ENCODE results near the gene ITPR1. TPM values are rescaled to one million over a fixed set of nuclear protein-coding genes. Genes with fewer than 3 reads are reported as not detected.

The ITPR1 gene
- total and polyA plus RNA-seq, 10 of the 15 experiments (the other 5 are each of a cell fraction or from before 2014, with no cell fraction given), result 12.2 to 239 (median 28.4) TPM

- no peak overlapping the region for H3K9ac ChIP-seq (ENCODE audit: control insufficient read depth, insufficient read depth, low read length)
- H3K27ac ChIP-seq (ENCODE audit: control insufficient read depth, insufficient read depth), result no peak overlapping the region
- H4K20me1 ChIP-seq (ENCODE audit: control insufficient read depth, insufficient read depth), result no peaks in the 10 kb centered on the region
- in situ Hi-C loops (cut with MboI) (no loop called here), intact Hi-C loops (cut with micrococcal nuclease; ENCODE audit: unreplicated experiment) (loop anchor here (5.0 kb wide), 1 partner anchor 104 kb away; no protein-coding TSS in a partner anchor)
- ATAC-seq (peak; percentile 9), DNase-seq (ENCODE audit: low read depth, low spot score) (no peak), FAIRE-seq (no peak)
- 85% methylated on average over 20 of the region's 20 CpGs for WGBS (ENCODE audit: insufficient coverage, insufficient replicate concordance, low lambda C conversion rate, missing lambda C conversion rate)
- TF ChIP-seq RUNX3 (IDR thresholded peaks at IDR 0.05; ENCODE audit: low read length) (peak; percentile 26; the same call in 1 of the 2 replicates), ZNF687 (IDR thresholded peaks at IDR 0.05) (0 out of 2 replicates have a peak, but pooled peaks have one; percentile 25), POLR2A (IDR thresholded peaks at IDR 0.05; ENCODE audit: low read depth, low read length) (peak; percentile 31; the same call in 1 of the 2 replicates), IRF4 (IDR thresholded peaks at IDR 0.05; ENCODE audit: low read depth, low read length) (no peak)
- ChIA-PET POLR2A (interaction anchor here (1.9 to 2.4 kb wide), 2 partner anchors 25 to 49 kb away, joined by 4 to 10 read pairs; no protein-coding TSS in a partner anchor), SMC1A (ENCODE audit: uncharacterized antibody, unreplicated experiment) (interaction anchor here (0.6 to 11.1 kb wide), 16 partner anchors 12 to 229 kb away, joined by 3 to 129 read pairs (median 6); partner anchors contain the start of gene BHLHE40), CTCF (interaction anchor here (0.8 to 3.2 kb wide), 10 partner anchors 12 to 233 kb away, joined by 3 to 26 read pairs (median 5); partner anchors contain the start of gene BHLHE40), RAD21 (ENCODE audit: unreplicated experiment) (interaction anchor here (0.8 to 14.9 kb wide), 5 partner anchors 23 to 200 kb away, joined by 3 to 325 read pairs (median 16); partner anchors contain the start of gene BHLHE40)
- H3K9me3 ChIP-seq (replicated peaks; ENCODE audit: control insufficient read depth, insufficient read depth, low read length), result no peaks in the 10 kb centered on the region; the same call in 2 of the 3 replicates
- peaks cover 21% of the 10 kb centered on the region for H3K4me1 ChIP-seq (ENCODE audit: control insufficient read depth, insufficient read depth, low read length)
- H3K4me3 ChIP-seq, result no peak overlapping the region
- no peak overlapping the region for H2AFZ ChIP-seq (ENCODE audit: control insufficient read depth, low read depth, low read length)
- no peak overlapping the region for H3K4me2 ChIP-seq (ENCODE audit: control insufficient read depth, insufficient read depth)
- H3K36me3 ChIP-seq (ENCODE audit: control insufficient read depth in 2 of 2, insufficient read depth in 2 of 2, low read length in 1 of 2), result peaks cover 2 to 20% of the 10 kb centered on the region in 2 experiments; a peak in 2 of 4 replicates
- no peaks in the 10 kb centered on the region for H3K27me3 ChIP-seq (replicated peaks in 1 of 2; ENCODE audit: control insufficient read depth in 2 of 2, insufficient read depth in 2 of 2, low read length in 1 of 2)
- H3K79me2 ChIP-seq (ENCODE audit: control insufficient read depth, insufficient read depth, low read length), result no peaks in the 10 kb centered on the region
- no TSS peak for BruUV-seq (replicated peaks)
Measured at GRCh38 chr3:4826237-4827100, 333.3 kb downstream of the ITPR1 start.

All from GM12878 (cell line).